Stimulated activated CD4-positive, alpha-beta T cell treated with anti-CD3 and anti-CD28 coated beads, Interleukin-15, amount 100 ng/mL, for 1 hour (primary cell): ENCODE data around the gene IFT25.
"Not testable (repeated sequence)": the region's sequence is repeated elsewhere in the genome, so short reads cannot be mapped to it uniquely, and the experiment has no call there.

Experiments
- DNase-seq, 2 donors: peaks; one replicate each; pipeline ENCODE4 v3.0.0-alpha.2; 2020; ENCODE audit warnings: low read depth in 1 of 2, low spot score in 1 of 2

The IFT25 gene

GRCh38 chr1:53945433-53946251 is at the start of gene IFT25:
TSS of gene IFT25 (minus strand) at chr1:53945699. CDS start at chr1:53940082, 5,617 bp downstream.
- DNase-seq = peak; percentile 98 to 99

- DNase-seq = not testable (repeated sequence)
Observed at GRCh38 chr1:53994516-53994915, 49.0 kb upstream of the IFT25 start.

GRCh38 chr1:53992085-53992874 is 46.8 kb upstream of the IFT25 start:
- no peak for DNase-seq

- DNase-seq = no peak
Observed at GRCh38 chr1:53987880-53988279, 42.4 kb upstream of the IFT25 start.

GRCh38 chr1:53986458-53986857 is 41.0 kb upstream of the IFT25 start:
- no peak for DNase-seq

GRCh38 chr1:53984726-53985125 is 39.2 kb upstream of the IFT25 start:
- no peak for DNase-seq

- DNase-seq = no peak
Observed at GRCh38 chr1:53982763-53983104, 37.2 kb upstream of the IFT25 start.

- DNase-seq = no peak
Observed at GRCh38 chr1:53982034-53982762, 36.7 kb upstream of the IFT25 start.

- no peak for DNase-seq
Observed at GRCh38 chr1:53981220-53981619, 35.7 kb upstream of the IFT25 start.

- no peak for DNase-seq
Observed at GRCh38 chr1:53979712-53980450, 34.4 kb upstream of the IFT25 start.

- no peak for DNase-seq
Observed at GRCh38 chr1:53975861-53976260, 30.4 kb upstream of the IFT25 start.

- DNase-seq = no peak
Observed at GRCh38 chr1:53971718-53972117, 26.2 kb upstream of the IFT25 start.

- not testable (repeated sequence) for DNase-seq
Observed at GRCh38 chr1:53969323-53969722, 23.8 kb upstream of the IFT25 start.

- no peak for DNase-seq
Observed at GRCh38 chr1:53968125-53968513, 22.6 kb upstream of the IFT25 start.

GRCh38 chr1:53967409-53968124 is 22.1 kb upstream of the IFT25 start:
- no peak for DNase-seq

- no peak for DNase-seq
Observed at GRCh38 chr1:53966794-53967193, 21.3 kb upstream of the IFT25 start.

GRCh38 chr1:53964109-53964508 is 18.6 kb upstream of the IFT25 start:
- DNase-seq = no peak

- no peak for DNase-seq
Observed at GRCh38 chr1:53963460-53963859, 18.0 kb upstream of the IFT25 start.

- no peak for DNase-seq
Observed at GRCh38 chr1:53962395-53962794, 16.9 kb upstream of the IFT25 start.

- no peak for DNase-seq
Observed at GRCh38 chr1:53959664-53960250, 14.3 kb upstream of the IFT25 start.
